NT2/D1 (cell line): ENCODE measurements around the gene KCNJ12.
"Not testable (repeated sequence)": the region's sequence is repeated elsewhere in the genome, so short reads cannot be mapped to it uniquely, and the experiment has no call there.

Experiments
- SUZ12 ChIP-seq: IDR thresholded peaks from 2 replicates; pipeline ENCODE4 v1.6.1; 2011; ENCODE audit not compliant: insufficient read length, insufficient read depth; ENCODE audit errors: extremely low read depth
- YY1 ChIP-seq: IDR thresholded peaks from 2 replicates; pipeline ENCODE4 v1.6.1; 2011; ENCODE audit not compliant: insufficient read length, insufficient read depth
- ZNF274 ChIP-seq: IDR thresholded peaks from 2 replicates; pipeline ENCODE4 v1.6.1; 2011; ENCODE audit warnings: mild to moderate bottlenecking, low read depth, low read length

- TF ChIP-seq ZNF274, SUZ12, YY1: not testable (repeated sequence)
Observed at GRCh38 chr17:21412207-21412681, 36.1 kb downstream of the KCNJ12 start.
